H1 (cell line): Measurements from ENCODE around the gene DLX2. TPM values are rescaled to one million over a fixed set of nuclear protein-coding genes. Genes with fewer than 3 reads are reported as not detected.

Experiments used
- CTCF ChIA-PET: fragments of 300-600 bp; sonication (Branson Sonifier 250); formaldehyde crosslinking; loops from one replicate; lab custom pipeline; 2021; ENCODE audit not compliant: partially characterized antibody; lab: Charles Lee
- POLR2A ChIA-PET: fragments of 300-600 bp; sonication (Branson Sonifier 250); formaldehyde crosslinking; loops from one replicate; lab custom pipeline; 2021; ENCODE audit warnings: inconsistent platforms; ENCODE audit not compliant: partially characterized antibody; lab: Charles Lee
- DNase-seq, 2 experiments: peaks; one replicate each; pipeline versions ENCODE4 v3.0.0 to v3.0.0-alpha.2; 2010 to 2022; ENCODE audit warnings: low spot score in 2 of 2, low read depth in 1 of 2, mixed read lengths in 1 of 2
- FAIRE-seq: peaks from 2 replicates; lab custom pipeline; 2011; peaks lifted over from hg19 to GRCh38; lab: Jason Lieb, UNC
- H2AFZ ChIP-seq: 2 replicates; pipeline ENCODE4 v1.8.1; 2012; ENCODE audit warnings: low read length, inconsistent platforms
- H2AK5ac ChIP-seq: 2 replicates; pipeline ENCODE4 v1.6.1; 2013; ENCODE audit warnings: low read depth, low read length
- H2BK120ac ChIP-seq: replicated peaks from 2 replicates; pipeline ENCODE3; 2013; ENCODE audit warnings: low read depth, low read length, inconsistent platforms
- H2BK12ac ChIP-seq: 2 replicates; pipeline ENCODE4 v1.6.1; 2013; ENCODE audit warnings: low read depth, low read length
- H2BK15ac ChIP-seq: 2 replicates; pipeline ENCODE4 v1.6.1; 2013; ENCODE audit warnings: low read length
- H2BK20ac ChIP-seq: 2 replicates; pipeline ENCODE4 v1.6.1; 2013; ENCODE audit warnings: low read length
- H2BK5ac ChIP-seq: 2 replicates; pipeline ENCODE4 v1.6.1; 2013; ENCODE audit warnings: low read depth, low read length
- H3K14ac ChIP-seq: 2 replicates; pipeline ENCODE4 v1.6.1; 2013; ENCODE audit warnings: inconsistent platforms; ENCODE audit not compliant: insufficient read length
- H3K18ac ChIP-seq: 2 replicates; pipeline ENCODE4 v1.6.1; 2013; ENCODE audit warnings: low read length; ENCODE audit errors: extremely low read depth
- H3K23ac ChIP-seq: 2 replicates; pipeline ENCODE4 v1.6.1; 2013; ENCODE audit warnings: inconsistent platforms; ENCODE audit not compliant: insufficient read length
- H3K23me2 ChIP-seq: 2 replicates; pipeline ENCODE4 v1.6.1; 2013; ENCODE audit warnings: low read depth, low read length
- H3K27ac ChIP-seq: 2 replicates; pipeline ENCODE4 v1.6.1; 2011; ENCODE audit warnings: low read depth, low read length, inconsistent platforms
- H3K27me3 ChIP-seq, 4 experiments: replicated peaks in 1 of 4; 1 replicate in 1 of 4; 2 replicates in 3 of 4; pipeline versions ENCODE4 v1.6.1 to v1.8.1; 2011 to 2013; ENCODE audit warnings: low read length in 3 of 4, mild to moderate bottlenecking in 3 of 4, inconsistent platforms in 2 of 4, mixed read lengths in 2 of 4, moderate library complexity in 1 of 4; ENCODE audit not compliant: control insufficient read depth in 3 of 4, insufficient read depth in 3 of 4; ENCODE audit errors: extremely low read depth in 1 of 4
- H3K36me3 ChIP-seq, 4 experiments: 2 replicates each; pipeline versions ENCODE4 v1.6.1 to v1.8.1; 2011 to 2013; ENCODE audit warnings: mild to moderate bottlenecking in 4 of 4, low read length in 3 of 4, moderate library complexity in 2 of 4, control low read depth in 1 of 4, inconsistent platforms in 1 of 4; ENCODE audit not compliant: insufficient read depth in 4 of 4, control insufficient read depth in 2 of 4
- H3K4ac ChIP-seq: replicated peaks from 2 replicates; pipeline ENCODE3; 2013; ENCODE audit warnings: low read length, low read depth, mixed read lengths, inconsistent platforms; ENCODE audit not compliant: insufficient read length
- H3K4me1 ChIP-seq, 4 experiments: replicated peaks in 1 of 4; 1 replicate in 1 of 4; 2 replicates in 3 of 4; pipeline versions ENCODE4 v1.6.1 to v1.8.1; 2011 to 2013; ENCODE audit warnings: low read length in 3 of 4, inconsistent platforms in 2 of 4, mixed read lengths in 1 of 4; ENCODE audit not compliant: insufficient read depth in 4 of 4, control insufficient read depth in 3 of 4
- H3K4me2 ChIP-seq, 2 experiments: 2 replicates each; pipeline versions ENCODE4 v1.6.1 to v1.8.1; 2011 to 2013; ENCODE audit warnings: low read depth in 2 of 2, low read length in 2 of 2, control low read depth in 1 of 2, inconsistent platforms in 1 of 2, mild to moderate bottlenecking in 1 of 2; ENCODE audit not compliant: insufficient read depth in 1 of 2
- H3K4me3 ChIP-seq, 4 experiments: fragments of 200-600, 300-600 bp in 1 of 4; sonication (generic), shearing (Covaris generic), sonication (Bioruptor Twin) in 1 of 4; 2 replicates each; pipeline versions ENCODE4 v1.5.1 to v1.8.1; 2011 to 2016; ENCODE audit warnings: low read length in 4 of 4, low read depth in 3 of 4, control low read depth in 2 of 4, inconsistent platforms in 2 of 4, mild to moderate bottlenecking in 2 of 4, mixed read lengths in 1 of 4, moderate library complexity in 1 of 4; ENCODE audit not compliant: insufficient read depth in 2 of 4; ENCODE audit errors: extremely low read depth in 1 of 4
- H3K56ac ChIP-seq: replicated peaks from 2 replicates; pipeline ENCODE3; 2013; ENCODE audit warnings: low read depth, mild to moderate bottlenecking, mixed read lengths, low read length, inconsistent platforms; ENCODE audit not compliant: insufficient read length
- H3K79me1 ChIP-seq: 2 replicates; pipeline ENCODE4 v1.6.1; 2013; ENCODE audit warnings: low read depth, low read length, control low read depth
- H3K79me2 ChIP-seq, 2 experiments: 2 replicates each; pipeline versions ENCODE4 v1.6.1 to v1.8.1; 2012 to 2013; ENCODE audit warnings: low read length in 2 of 2, mild to moderate bottlenecking in 2 of 2, inconsistent platforms in 1 of 2; ENCODE audit not compliant: insufficient read depth in 2 of 2, control insufficient read depth in 1 of 2
- H3K9ac ChIP-seq, 4 experiments: replicated peaks in 1 of 4; 1 replicate in 1 of 4; 2 replicates in 3 of 4; pipeline versions ENCODE4 v1.6.1 to v1.8.1; 2011 to 2013; ENCODE audit warnings: low read depth in 3 of 4, low read length in 3 of 4, control low read depth in 2 of 4, mild to moderate bottlenecking in 2 of 4, moderate library complexity in 2 of 4, inconsistent platforms in 1 of 4; ENCODE audit errors: extremely low read depth in 1 of 4
- H3K9me3 ChIP-seq, 2 experiments: 2 replicates each; pipeline versions ENCODE4 v1.6.1 to v1.8.1; 2012 to 2013; ENCODE audit warnings: mild to moderate bottlenecking in 2 of 2, moderate library complexity in 2 of 2, control low read depth in 1 of 2, inconsistent platforms in 1 of 2, low read depth in 1 of 2, low read length in 1 of 2, mixed read lengths in 1 of 2; ENCODE audit not compliant: insufficient read depth in 2 of 2
- H4K20me1 ChIP-seq, 2 experiments: replicated peaks in 1 of 2; 2 replicates each; pipeline versions ENCODE3 to v1.8.1; 2011 to 2013; ENCODE audit warnings: inconsistent platforms in 2 of 2, low read length in 2 of 2, mild to moderate bottlenecking in 1 of 2; ENCODE audit not compliant: insufficient read depth in 2 of 2, control insufficient read depth in 1 of 2
- H4K5ac ChIP-seq: 2 replicates; pipeline ENCODE4 v1.6.1; 2013; ENCODE audit warnings: low read length, low read depth, mixed read lengths, inconsistent platforms; ENCODE audit not compliant: insufficient read length
- H4K8ac ChIP-seq: 2 replicates; pipeline ENCODE4 v1.8.0; 2013; ENCODE audit warnings: mild to moderate bottlenecking, moderate library complexity, low read length, inconsistent platforms; ENCODE audit not compliant: insufficient read depth; ENCODE audit errors: extremely low read depth
- H4K91ac ChIP-seq: replicated peaks from 2 replicates; pipeline ENCODE3; 2013; ENCODE audit warnings: low read length, mixed read lengths, inconsistent platforms; ENCODE audit not compliant: insufficient read length
- BACH1 ChIP-seq: IDR thresholded peaks from 2 replicates; pipeline ENCODE4 v1.6.1; 2012; ENCODE audit warnings: low read length, improper control_type of control experiment
- CTBP2 ChIP-seq: IDR thresholded peaks from 2 replicates; pipeline ENCODE4 v1.7.0; 2011; ENCODE audit warnings: borderline replicate concordance, mild to moderate bottlenecking, moderate library complexity, mixed read lengths, low read length; ENCODE audit not compliant: insufficient read depth, insufficient read length
- EZH2 ChIP-seq: fragments of 200-600 bp; sonication (generic); IDR thresholded peaks from 2 replicates; pipeline ENCODE4 v1.7.1; 2012; ENCODE audit warnings: low read depth, mild to moderate bottlenecking, moderate library complexity, low read length, inconsistent platforms; ENCODE audit not compliant: severe bottlenecking
- MAX ChIP-seq: IDR thresholded peaks from 2 replicates; pipeline ENCODE4 v1.6.1; 2012; ENCODE audit warnings: inconsistent platforms
- RNF2 ChIP-seq: fragments of 200-900, 300-1000 bp; sonication (generic); IDR thresholded peaks from 2 replicates; pipeline ENCODE4 v1.7.1; 2016; ENCODE audit warnings: borderline replicate concordance, low read depth, mild to moderate bottlenecking, antibody characterized with exemption, low read length; ENCODE audit not compliant: poor library complexity, severe bottlenecking; ENCODE audit errors: missing control alignments
- SUZ12 ChIP-seq: fragments of 200-600 bp; sonication (generic); IDR thresholded peaks from 2 replicates; pipeline ENCODE4 v1.6.1; 2012; ENCODE audit warnings: mild to moderate bottlenecking, inconsistent platforms, low read length, moderate library complexity, mixed read lengths
- whole genome bisulfite sequencing, 2 experiments: shearing (Covaris generic) in 1 of 2; methylation state at CpG; one replicate each; pipeline versions ENCODE4 v1.1.6 to v1.1.7; 2013 to 2015; ENCODE audit warnings: low lambda C conversion rate in 2 of 2, mixed read lengths in 2 of 2, inconsistent platforms in 1 of 2, low coverage in 1 of 2, missing lambda C conversion rate in 1 of 2; ENCODE audit not compliant: insufficient replicate concordance in 2 of 2, insufficient coverage in 1 of 2, insufficient read length in 1 of 2; ENCODE audit errors: extremely low coverage in 1 of 2, missing lambda C conversion rate in 1 of 2; 5-methylcytosine and 5-hydroxymethylcytosine counted together
- polyA plus RNA-seq, 7 experiments: library from polyadenylated mRNA; depleted of rRNA in 3 of 7; stranded (reverse) in 5 of 7; unstranded in 2 of 7; fragments of >200 nt in 5 of 7; fragments of 200-250 nt in 2 of 7; gene quantifications; 1 replicate in 5 of 7; 2 replicates in 1 of 7; 4 replicates in 1 of 7; pipeline versions ENCODE4 v1.2.1 to v1.2.3, GENCODE V29; 2011 to 2013; ENCODE audit warnings: missing spikeins in 2 of 7, mixed read lengths in 2 of 7
- total RNA-seq: library from RNA; stranded (reverse); fragmentation: NEBNext Ultra II Directional; extraction: Animal tissue kit (Norgen Biotek cat#: 25700); gene quantifications from 2 replicates; pipeline ENCODE4 v1.2.1, GENCODE V29; 2021

DLX2 gene
- total and polyA plus RNA-seq, 2 of the 8 experiments (the other 6 are each of a cell fraction or from before 2014, with no cell fraction given) = 0.45 TPM; not detected in 1

- Histone ChIP-seq H3K14ac (no peak overlapping the region), H2BK20ac (no peak overlapping the region), H3K79me2 (no peaks in the 10 kb centered on the region), H4K8ac (no peak overlapping the region; the same call in 1 of the 2 replicates), H3K23ac (no peak overlapping the region), H3K36me3 (no peaks in the 10 kb centered on the region), H3K4me2 (peak overlapping the region; percentile 51 to 64), H2AFZ (no peak overlapping the region), H3K9me3 (no peaks in the 10 kb centered on the region), H2BK12ac (peak overlapping the region; percentile 50; the same call in 1 of the 2 replicates), H4K5ac (no peak overlapping the region), H2BK5ac (no peak overlapping the region), H3K27ac (no peak overlapping the region), H2BK120ac (no peak overlapping the region), H4K91ac (no peak overlapping the region), H2BK15ac (no peak overlapping the region), H3K4me1 (peaks cover 2 to 29% (median 15%) of the 10 kb centered on the region in 4 experiments), H3K23me2 (peaks cover 7% of the 10 kb centered on the region; the same call in 1 of the 2 replicates), H4K20me1 (peaks cover 18 to 32% of the 10 kb centered on the region in 2 experiments), H3K4me3 (peak overlapping the region in 1 of 4 experiments; percentile 42; a peak in 2 of 8 replicates), H3K18ac (no peak overlapping the region), H3K79me1 (no peaks in the 10 kb centered on the region), H3K4ac (no peak overlapping the region), H3K27me3 (peaks cover 64 to 74% (median 70%) of the 10 kb centered on the region in 4 experiments), H2AK5ac (0 out of 2 replicates have a peak overlapping the region, but pooled peaks have one; percentile 32), H3K56ac (no peak overlapping the region), H3K9ac (no peak overlapping the region)
- ChIA-PET POLR2A (interaction anchor here (0.6 to 0.9 kb wide), 2 partner anchors 68 to 573 kb away, joined by 3 read pairs; no protein-coding TSS in a partner anchor), CTCF (no interaction called here)
- TF ChIP-seq SUZ12 (peak; percentile 85), RNF2 (peak; percentile 40), MAX (peak; percentile 59; the same call in 1 of the 2 replicates), CTBP2 (no peak), BACH1 (no peak), EZH2 (peak; percentile 80)
- FAIRE-seq (no peak), DNase-seq (no peak)
- WGBS, 2 experiments = 14% methylated on average over 31 of the region's 38 CpGs; no CpG with 5 or more reads in 1 of the 2 experiments
These were observed 22.7 kb downstream of the DLX2 start for GRCh38 chr2:172079838-172080640.
